Hepatocyte (in vitro differentiated cells): Measurements from ENCODE around the gene PKP3. TPM values are rescaled to one million over a fixed set of nuclear protein-coding genes. Genes with fewer than 3 reads are reported as not detected.

Experiments used
- DNase-seq: peaks from one replicate; pipeline ENCODE4 v3.0.0-alpha.2; 2016; ENCODE audit warnings: low spot score
- H2AFZ ChIP-seq: fragments of 200-600 bp; sonication (generic); 2 replicates; pipeline ENCODE4 v1.6.0; 2016; ENCODE audit warnings: antibody characterized with exemption, mild to moderate bottlenecking
- H3K27ac ChIP-seq: fragments of 200-600 bp; sonication (generic); 2 replicates; pipeline ENCODE4 v1.5.1; 2016; ENCODE audit warnings: mild to moderate bottlenecking
- H3K27me3 ChIP-seq: fragments of 200-600 bp; sonication (generic); 2 replicates; pipeline ENCODE4 v1.6.1; 2016
- H3K36me3 ChIP-seq: fragments of 200-600 bp; sonication (generic); replicated peaks from 2 replicates; pipeline ENCODE4 v1.5.1; 2016; ENCODE audit warnings: low read depth; ENCODE audit not compliant: insufficient read depth
- H3K4me1 ChIP-seq: fragments of 200-600 bp; sonication (generic); 2 replicates; pipeline ENCODE4 v1.5.1; 2016; ENCODE audit warnings: mild to moderate bottlenecking, moderate library complexity; ENCODE audit not compliant: insufficient read depth
- H3K4me2 ChIP-seq: fragments of 200-600 bp; sonication (generic); 2 replicates; pipeline ENCODE4 v1.6.0; 2016
- H3K4me3 ChIP-seq: fragments of 200-600 bp; sonication (generic); 2 replicates; pipeline ENCODE4 v1.5.1; 2016; ENCODE audit warnings: mild to moderate bottlenecking
- H3K79me2 ChIP-seq: fragments of 200-600 bp; sonication (generic); 2 replicates; pipeline ENCODE4 v1.6.0; 2017; ENCODE audit warnings: mild to moderate bottlenecking
- H3K9me2 ChIP-seq: fragments of 200-600 bp; sonication (generic); replicated peaks from 2 replicates; pipeline ENCODE4 v1.6.0; 2017; ENCODE audit warnings: mild to moderate bottlenecking; ENCODE audit not compliant: insufficient read depth
- H3K9me3 ChIP-seq: fragments of 200-600 bp; sonication (generic); 2 replicates; pipeline ENCODE4 v1.5.1; 2016; ENCODE audit warnings: low read depth, mild to moderate bottlenecking
- H4K20me1 ChIP-seq: fragments of 200-600 bp; sonication (generic); 2 replicates; pipeline ENCODE4 v1.6.0; 2016; ENCODE audit warnings: mild to moderate bottlenecking; ENCODE audit not compliant: insufficient read depth, poor library complexity, severe bottlenecking
- EZH2 ChIP-seq: fragments of 200-600 bp; sonication (generic); IDR thresholded peaks from 2 replicates; pipeline ENCODE4 v1.6.1; 2016; ENCODE audit warnings: antibody characterized with exemption, mild to moderate bottlenecking, borderline replicate concordance
- EZH2phosphoT487 ChIP-seq: fragments of 200-600 bp; sonication (generic); IDR thresholded peaks from one replicate; pipeline ENCODE4 v1.6.1; 2018; ENCODE audit warnings: antibody characterized with exemption, mild to moderate bottlenecking, low read depth, moderate library complexity; ENCODE audit not compliant: unreplicated experiment, severe bottlenecking
- WGBS: methylation state at CpG from one replicate; pipeline ENCODE4 v1.1.6; 2016; ENCODE audit warnings: low lambda C conversion rate; ENCODE audit errors: missing lambda C conversion rate; 5-methylcytosine and 5-hydroxymethylcytosine counted together
- polyA plus RNA-seq: library from polyadenylated mRNA; unstranded; fragments of >200 nt; fragmentation: Nextera tagmentation; extraction: Ambion mirVana; gene quantifications from 2 replicates; pipeline ENCODE4 v1.2.1, GENCODE V29; 2016
- total RNA-seq: library from RNA; depleted of rRNA; stranded (reverse); fragments of >200 nt; gene quantifications from 2 replicates; pipeline ENCODE4 v1.2.3, GENCODE V29; 2014
- TF ChIP-seq, protein P1 (sequence below): fragments of 200-600 bp; sonication (generic); IDR thresholded peaks from 2 replicates; pipeline ENCODE4 v1.5.1; 2016; ENCODE audit warnings: antibody characterized with exemption, mild to moderate bottlenecking; ENCODE audit not compliant: poor library complexity

Gene PKP3
- total and polyA plus RNA-seq, 2 experiments from 2014 or later: 62.1 to 89.5 TPM

DNA sequence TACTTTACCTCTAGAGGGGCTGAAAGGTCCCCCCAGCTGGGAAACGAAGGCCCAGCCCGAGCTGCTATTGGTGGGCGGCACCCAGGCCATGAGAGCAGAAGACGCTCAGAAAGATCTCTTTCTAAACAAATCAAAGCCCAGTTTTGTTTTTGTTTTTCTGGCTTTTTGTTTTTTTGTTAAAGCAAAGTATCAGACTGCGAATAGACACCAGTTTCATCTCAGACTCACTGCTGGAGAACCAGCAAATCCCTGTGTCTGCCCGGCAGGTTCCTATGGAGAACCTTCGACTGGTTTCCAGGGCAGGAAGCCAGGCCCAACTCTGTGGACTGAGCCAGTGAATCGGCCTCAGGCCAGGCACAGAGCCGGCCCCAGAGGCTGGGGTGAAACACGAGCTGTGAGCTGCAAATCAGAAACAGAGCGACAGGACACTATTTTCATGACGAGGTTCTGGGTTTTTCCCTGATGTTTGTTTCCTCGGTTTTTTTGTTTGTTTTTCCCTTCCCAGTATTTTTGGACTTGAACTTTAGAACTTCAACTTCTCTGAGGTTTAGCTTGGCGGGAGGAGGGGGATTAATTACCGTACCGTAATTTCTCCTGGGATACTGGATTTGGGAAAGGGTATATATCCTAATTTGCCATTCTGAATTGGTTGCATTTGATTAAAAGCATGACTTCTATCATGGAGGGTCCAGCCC is 40.7 kb upstream of the PKP3 start:
- TF ChIP-seq, protein P1, sequence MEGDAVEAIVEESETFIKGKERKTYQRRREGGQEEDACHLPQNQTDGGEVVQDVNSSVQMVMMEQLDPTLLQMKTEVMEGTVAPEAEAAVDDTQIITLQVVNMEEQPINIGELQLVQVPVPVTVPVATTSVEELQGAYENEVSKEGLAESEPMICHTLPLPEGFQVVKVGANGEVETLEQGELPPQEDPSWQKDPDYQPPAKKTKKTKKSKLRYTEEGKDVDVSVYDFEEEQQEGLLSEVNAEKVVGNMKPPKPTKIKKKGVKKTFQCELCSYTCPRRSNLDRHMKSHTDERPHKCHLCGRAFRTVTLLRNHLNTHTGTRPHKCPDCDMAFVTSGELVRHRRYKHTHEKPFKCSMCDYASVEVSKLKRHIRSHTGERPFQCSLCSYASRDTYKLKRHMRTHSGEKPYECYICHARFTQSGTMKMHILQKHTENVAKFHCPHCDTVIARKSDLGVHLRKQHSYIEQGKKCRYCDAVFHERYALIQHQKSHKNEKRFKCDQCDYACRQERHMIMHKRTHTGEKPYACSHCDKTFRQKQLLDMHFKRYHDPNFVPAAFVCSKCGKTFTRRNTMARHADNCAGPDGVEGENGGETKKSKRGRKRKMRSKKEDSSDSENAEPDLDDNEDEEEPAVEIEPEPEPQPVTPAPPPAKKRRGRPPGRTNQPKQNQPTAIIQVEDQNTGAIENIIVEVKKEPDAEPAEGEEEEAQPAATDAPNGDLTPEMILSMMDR: no peak
- TF ChIP-seq EZH2phosphoT487 (no peak), EZH2 (no peak)
- Histone ChIP-seq H3K27me3 (no peaks in the 10 kb centered on the region), H3K4me3 (no peak overlapping the region), H3K9me2 (no peaks in the 10 kb centered on the region), H3K27ac (peak overlapping the region; percentile 100), H4K20me1 (no peaks in the 10 kb centered on the region), H3K79me2 (no peaks in the 10 kb centered on the region), H3K36me3 (no peaks in the 10 kb centered on the region), H3K9me3 (no peaks in the 10 kb centered on the region), H3K4me1 (peaks cover 42% of the 10 kb centered on the region), H3K4me2 (peak overlapping the region; percentile 29), H2AFZ (peak overlapping the region; percentile 27)
- peak; percentile 89 for DNase-seq
- 32% methylated on average over 16 of the region's 16 CpGs for WGBS

DNA sequence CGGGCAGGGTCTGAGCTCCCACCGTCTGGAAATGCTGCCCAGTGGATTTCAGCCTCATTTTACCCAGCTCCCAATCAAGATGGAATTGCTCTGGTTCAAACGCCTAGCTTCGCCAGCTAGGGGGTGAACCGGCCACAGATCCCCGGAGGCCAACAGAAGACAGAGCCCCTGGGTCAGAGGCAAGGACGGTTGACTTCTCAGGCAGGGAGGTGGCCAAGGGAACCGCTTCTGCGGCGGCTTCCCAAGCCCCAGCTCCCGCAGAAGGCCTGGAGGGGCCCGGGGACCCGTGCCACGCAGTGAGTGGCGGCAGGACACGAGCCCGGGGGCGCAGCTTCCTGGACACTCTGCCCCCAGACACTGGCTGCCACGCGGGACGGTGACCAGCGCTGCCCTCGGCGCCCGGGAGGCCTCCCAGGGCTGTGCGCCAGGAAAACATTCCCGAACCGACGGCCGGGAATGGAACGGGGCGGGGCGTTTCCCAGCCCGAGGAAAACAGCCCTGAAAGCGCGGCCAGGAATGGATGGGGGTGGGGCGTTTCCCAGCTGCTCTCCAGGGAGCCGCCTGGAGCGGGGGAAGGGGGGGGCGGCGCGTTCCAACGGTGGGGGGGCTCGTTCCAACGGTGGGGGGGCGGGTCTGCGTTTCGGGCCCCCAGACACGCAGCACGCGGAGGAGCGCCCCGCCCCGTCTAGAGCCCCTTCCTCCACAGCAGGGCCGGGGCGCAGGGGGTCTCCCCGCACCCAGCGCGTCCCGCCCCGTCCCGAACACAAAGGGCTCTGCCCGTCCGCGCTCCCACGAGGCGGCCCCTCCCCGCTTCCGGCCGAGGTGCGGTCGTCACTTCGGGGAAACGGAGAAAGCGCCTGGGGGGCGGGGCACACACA is 38.2 kb upstream of the PKP3 start:
- Histone ChIP-seq H3K27ac (peak overlapping the region; percentile 100), H3K27me3 (no peaks in the 10 kb centered on the region), H3K9me2 (no peaks in the 10 kb centered on the region), H3K4me3 (no peak overlapping the region), H3K4me2 (peak overlapping the region; percentile 78), H3K36me3 (no peaks in the 10 kb centered on the region), H3K4me1 (peaks cover 35% of the 10 kb centered on the region), H2AFZ (no peak overlapping the region), H4K20me1 (no peaks in the 10 kb centered on the region), H3K79me2 (no peaks in the 10 kb centered on the region), H3K9me3 (no peaks in the 10 kb centered on the region)
- WGBS: 12% methylated on average over 31 of the region's 76 CpGs
- TF ChIP-seq, protein P1: no peak
- TF ChIP-seq EZH2phosphoT487: no peak
- TF ChIP-seq EZH2: no peak
- peak; percentile 97 for DNase-seq

DNA sequence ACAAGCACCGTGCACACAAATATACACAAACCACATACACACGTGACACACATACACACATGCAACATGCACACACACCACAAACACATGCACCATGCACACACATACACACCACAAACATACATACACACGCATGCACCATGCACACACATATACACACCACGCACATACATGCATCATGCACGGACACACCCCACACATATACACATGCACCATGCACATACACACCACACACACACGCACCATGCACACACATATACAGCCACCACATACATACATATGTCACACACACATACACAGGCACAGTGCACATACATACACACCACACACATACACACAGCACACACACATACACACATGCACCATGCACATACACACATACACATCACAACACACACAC is 37.4 kb upstream of the PKP3 start:
- no peaks in the 10 kb centered on the region for H3K9me2 ChIP-seq
- H3K79me2 ChIP-seq: no peaks in the 10 kb centered on the region
- TF ChIP-seq, protein P1: no peak
- H3K4me3 ChIP-seq: no peak overlapping the region
- no peaks in the 10 kb centered on the region for H3K9me3 ChIP-seq
- H3K4me2 ChIP-seq: no peak overlapping the region
- no peak overlapping the region for H2AFZ ChIP-seq
- H3K27me3 ChIP-seq: no peaks in the 10 kb centered on the region
- H3K4me1 ChIP-seq: peaks cover 28% of the 10 kb centered on the region
- WGBS: 82% methylated on average over 6 of the region's 6 CpGs
- no peak for DNase-seq
- H3K27ac ChIP-seq: no peak overlapping the region
- H4K20me1 ChIP-seq: no peaks in the 10 kb centered on the region
- no peaks in the 10 kb centered on the region for H3K36me3 ChIP-seq
